Heart left ventricle (tissue), 13 donors: ENCODE data around the gene ALX3.

Experiments
- POLR2A ChIP-seq, 2 donors: fragments of 450-650 bp; IDR thresholded peaks; one replicate each; pipeline ENCODE4 v1.6.1; 2017; ENCODE audit warnings: antibody characterized with exemption in 2 of 2, mild to moderate bottlenecking in 2 of 2, moderate library complexity in 2 of 2
- TF ChIP-seq, protein P1 (sequence below), 12 donors: fragments of 200-600 bp; sonication (generic) in 4 of 12; IDR thresholded peaks; one replicate each; pipeline versions ENCODE4 v1.5.0 to v1.8.0; 2018 to 2022; ENCODE audit warnings: antibody characterized with exemption in 12 of 12, mild to moderate bottlenecking in 5 of 12
- donor health status: ischemic (EF 13 %, LVEDD 7.1; RV severe dilation, severe dysfunction).
- donor health status: DM: no; HTN: yes; CAD: no.
- donor health status: DM: no; HTN: no; CAD: no.
- donor health status: ischemic (EF 25% LVEDD 6.9; RV normal size, moderate dysfunction).
- donor health status: ischemic (EF 25% LVEDD 5.7; RV mildly dilated, moderate dysfunction).
- donor health status: ischemic (EF 35%, LVEDD 5.7; RV mildly dilated, moderate dysfunction).
- donor health status: nonischemic (EF 11% LVEDD 7.7; RV severe dilation, severe dysfunction).
- donor health status: DM: yes; HTN: yes; CAD: no.
- donor health status: PGD.
- donor health status: ischemic (EF 29% LVEDD 5.4; RV normal size, mild dysfunction).
- donor health status: nonischemic (EF 23%, LVEDD 6.1; RV moderate dilation, normal function).

DNA sequence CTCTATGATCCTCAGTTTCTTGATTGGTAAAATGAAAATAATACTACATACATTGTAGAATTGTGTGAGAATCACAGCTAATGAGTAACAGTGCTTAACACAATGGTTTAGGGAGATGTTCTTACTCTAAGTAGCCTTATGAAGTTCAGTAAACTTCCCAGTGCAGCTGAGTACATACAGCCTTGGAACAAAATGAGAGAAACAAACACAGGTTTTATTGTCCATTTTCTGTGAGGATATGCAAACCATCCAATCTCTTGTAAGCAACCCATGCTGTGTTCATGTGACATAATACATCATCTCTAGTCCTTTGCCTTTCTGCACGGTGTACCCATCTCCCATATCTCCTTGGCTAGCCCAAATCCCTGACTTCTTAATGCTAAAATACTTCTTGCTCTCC is 50.7 kb downstream of the ALX3 start:
- TF ChIP-seq, protein P1, sequence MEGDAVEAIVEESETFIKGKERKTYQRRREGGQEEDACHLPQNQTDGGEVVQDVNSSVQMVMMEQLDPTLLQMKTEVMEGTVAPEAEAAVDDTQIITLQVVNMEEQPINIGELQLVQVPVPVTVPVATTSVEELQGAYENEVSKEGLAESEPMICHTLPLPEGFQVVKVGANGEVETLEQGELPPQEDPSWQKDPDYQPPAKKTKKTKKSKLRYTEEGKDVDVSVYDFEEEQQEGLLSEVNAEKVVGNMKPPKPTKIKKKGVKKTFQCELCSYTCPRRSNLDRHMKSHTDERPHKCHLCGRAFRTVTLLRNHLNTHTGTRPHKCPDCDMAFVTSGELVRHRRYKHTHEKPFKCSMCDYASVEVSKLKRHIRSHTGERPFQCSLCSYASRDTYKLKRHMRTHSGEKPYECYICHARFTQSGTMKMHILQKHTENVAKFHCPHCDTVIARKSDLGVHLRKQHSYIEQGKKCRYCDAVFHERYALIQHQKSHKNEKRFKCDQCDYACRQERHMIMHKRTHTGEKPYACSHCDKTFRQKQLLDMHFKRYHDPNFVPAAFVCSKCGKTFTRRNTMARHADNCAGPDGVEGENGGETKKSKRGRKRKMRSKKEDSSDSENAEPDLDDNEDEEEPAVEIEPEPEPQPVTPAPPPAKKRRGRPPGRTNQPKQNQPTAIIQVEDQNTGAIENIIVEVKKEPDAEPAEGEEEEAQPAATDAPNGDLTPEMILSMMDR (IDR thresholded peaks at IDR 0.05), result no peak
- TF ChIP-seq POLR2A (IDR thresholded peaks at IDR 0.05), result no peak
